Peyer's patch (tissue), 4 donors: ENCODE results near the gene CCNT1. TPM values are rescaled to one million over a fixed set of nuclear protein-coding genes. Genes with fewer than 3 reads are reported as not detected.
"Not testable (repeated sequence)": the region's sequence is repeated elsewhere in the genome, so short reads cannot be mapped to it uniquely, and the experiment has no call there.

Source experiments
- DNase-seq, 3 donors: peaks; one replicate each; pipeline ENCODE4 v3.0.0-alpha.2; 2017 to 2019
- H3K27ac ChIP-seq, 4 donors: fragments of 200-600 bp; sonication (generic); one replicate each; pipeline ENCODE4 v1.5.1; 2016 to 2019
- H3K27me3 ChIP-seq, 2 donors: fragments of 200-600 bp; sonication (generic); one replicate each; pipeline ENCODE4 v1.5.1; 2019
- H3K36me3 ChIP-seq, 3 donors: fragments of 200-600 bp; sonication (generic); one replicate each; pipeline ENCODE4 v1.5.1; 2016 to 2019
- H3K4me1 ChIP-seq, 4 donors: fragments of 200-600 bp; sonication (generic); one replicate each; pipeline ENCODE4 v1.5.1; 2016 to 2019
- H3K4me3 ChIP-seq, 4 donors: fragments of 200-600 bp; sonication (generic); 1 replicate in 3 of 4; 2 replicates in 1 of 4; pipeline ENCODE4 v1.5.1; 2016 to 2019; ENCODE audit warnings: mild to moderate bottlenecking in 1 of 4
- H3K9me3 ChIP-seq, 4 donors: fragments of 200-600 bp; sonication (generic); one replicate each; pipeline ENCODE4 v1.5.1; 2016 to 2019; ENCODE audit warnings: mild to moderate bottlenecking in 1 of 4
- POLR2A ChIP-seq, 2 donors: fragments of 450-650 bp; IDR thresholded peaks; one replicate each; pipeline ENCODE4 v1.5.1; 2017; ENCODE audit warnings: antibody characterized with exemption in 2 of 2, mild to moderate bottlenecking in 2 of 2, moderate library complexity in 2 of 2
- total RNA-seq, 4 donors: library from RNA; depleted of rRNA; stranded (reverse); fragments of >200 nt; gene quantifications; one replicate each; pipeline ENCODE4 v1.1.0, GENCODE V29; 2016
- TF ChIP-seq, protein P1 (sequence below), 6 experiments: fragments of 450-650 bp in 4 of 6; fragments of 200-600 bp in 2 of 6; sonication (generic) in 1 of 6; IDR thresholded peaks; one replicate each; pipeline ENCODE4 v1.5.1; 2017 to 2019; ENCODE audit warnings: antibody characterized with exemption in 6 of 6, mild to moderate bottlenecking in 3 of 6, moderate library complexity in 1 of 6

The CCNT1 gene
- total RNA-seq, 4 donors from 2014 or later: 29.6 to 68.5 (median 42.9) TPM

GRCh38 chr12:48686037-48686595 lies 30.4 kb downstream of the CCNT1 start:
- no peak for TF ChIP-seq POLR2A (IDR thresholded peaks at IDR 0.05)
- TF ChIP-seq, protein P1, sequence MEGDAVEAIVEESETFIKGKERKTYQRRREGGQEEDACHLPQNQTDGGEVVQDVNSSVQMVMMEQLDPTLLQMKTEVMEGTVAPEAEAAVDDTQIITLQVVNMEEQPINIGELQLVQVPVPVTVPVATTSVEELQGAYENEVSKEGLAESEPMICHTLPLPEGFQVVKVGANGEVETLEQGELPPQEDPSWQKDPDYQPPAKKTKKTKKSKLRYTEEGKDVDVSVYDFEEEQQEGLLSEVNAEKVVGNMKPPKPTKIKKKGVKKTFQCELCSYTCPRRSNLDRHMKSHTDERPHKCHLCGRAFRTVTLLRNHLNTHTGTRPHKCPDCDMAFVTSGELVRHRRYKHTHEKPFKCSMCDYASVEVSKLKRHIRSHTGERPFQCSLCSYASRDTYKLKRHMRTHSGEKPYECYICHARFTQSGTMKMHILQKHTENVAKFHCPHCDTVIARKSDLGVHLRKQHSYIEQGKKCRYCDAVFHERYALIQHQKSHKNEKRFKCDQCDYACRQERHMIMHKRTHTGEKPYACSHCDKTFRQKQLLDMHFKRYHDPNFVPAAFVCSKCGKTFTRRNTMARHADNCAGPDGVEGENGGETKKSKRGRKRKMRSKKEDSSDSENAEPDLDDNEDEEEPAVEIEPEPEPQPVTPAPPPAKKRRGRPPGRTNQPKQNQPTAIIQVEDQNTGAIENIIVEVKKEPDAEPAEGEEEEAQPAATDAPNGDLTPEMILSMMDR (IDR thresholded peaks at IDR 0.05): no peak
- peaks cover 0 to 24% (median 0%) of the 10 kb centered on the region in 3 donors for H3K36me3 ChIP-seq

DNA sequence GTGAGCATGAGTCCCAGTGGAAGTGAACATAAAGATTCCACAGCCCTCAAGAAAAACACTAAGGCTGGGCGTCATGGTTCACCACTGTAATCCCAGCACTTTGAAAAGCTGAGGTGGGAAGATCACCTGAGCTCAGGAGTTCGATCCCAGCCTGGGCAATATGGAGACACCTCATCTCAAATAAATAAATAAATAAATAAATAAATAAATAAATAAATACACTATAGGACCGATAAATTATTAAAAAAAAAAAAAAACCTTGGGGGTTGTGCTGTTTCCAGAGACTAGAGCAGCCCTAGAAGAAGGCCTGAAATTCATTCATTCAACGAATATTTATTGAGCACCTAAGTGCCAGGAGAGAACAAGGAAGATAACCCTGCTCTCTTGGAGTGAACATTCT lies 33.0 kb downstream of the CCNT1 start:
- H3K27ac ChIP-seq: no peak overlapping the region
- TF ChIP-seq, protein P1 (IDR thresholded peaks at IDR 0.05): no peak
- no peak for TF ChIP-seq POLR2A (IDR thresholded peaks at IDR 0.05)
- peaks cover 0 to 24% (median 9%) of the 10 kb centered on the region in 4 donors for H3K4me1 ChIP-seq
- no peaks in the 10 kb centered on the region for H3K27me3 ChIP-seq
- no peak for DNase-seq
- H3K4me3 ChIP-seq: no peak overlapping the region
- peaks cover 0 to 10% (median 0%) of the 10 kb centered on the region in 3 donors for H3K36me3 ChIP-seq
- no peaks in the 10 kb centered on the region for H3K9me3 ChIP-seq

More at GRCh38 chr12:48686037-48686595, 30.4 kb downstream of the CCNT1 start:
- Histone ChIP-seq H3K27ac (no peak overlapping the region), H3K4me3 (no peak overlapping the region), H3K9me3 (no peaks in the 10 kb centered on the region), H3K27me3 (no peaks in the 10 kb centered on the region), H3K4me1 (no peaks in the 10 kb centered on the region)
- DNase-seq: no peak

- H3K27ac ChIP-seq: peak overlapping the region in 2 of 4 donors; percentile 91 to 94
- peaks cover 0 to 28% (median 9%) of the 10 kb centered on the region in 4 donors for H3K4me1 ChIP-seq
- no peaks in the 10 kb centered on the region for H3K9me3 ChIP-seq
- H3K27me3 ChIP-seq: no peaks in the 10 kb centered on the region
- H3K4me3 ChIP-seq: peak overlapping the region; percentile 66 to 98 (median 96)
- peaks cover 0 to 16% (median 0%) of the 10 kb centered on the region in 3 donors for H3K36me3 ChIP-seq
- no peak for TF ChIP-seq POLR2A (IDR thresholded peaks at IDR 0.05)
- TF ChIP-seq, protein P1 (IDR thresholded peaks at IDR 0.05): no peak
- no peak for DNase-seq
These were observed 33.6 kb downstream of the CCNT1 start for GRCh38 chr12:48682927-48683326.

DNA sequence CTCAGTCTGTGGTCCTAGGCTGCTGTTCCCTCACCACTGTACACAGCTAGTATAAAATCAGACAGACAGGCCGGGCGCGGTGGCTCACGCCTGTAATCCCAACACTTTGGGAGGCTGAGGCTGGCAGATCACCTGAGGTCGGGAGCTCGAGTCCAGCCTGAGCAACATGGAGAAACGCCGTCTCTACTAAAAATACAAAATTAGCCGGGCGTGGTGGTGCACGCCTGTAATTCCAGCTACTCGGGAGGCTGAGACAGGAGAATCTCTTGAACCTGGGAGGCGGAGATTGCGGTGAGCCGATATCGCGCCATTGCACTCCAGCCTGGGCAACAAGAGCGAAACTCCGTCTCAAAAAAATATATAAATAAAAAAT lies 34.0 kb downstream of the CCNT1 start:
- Histone ChIP-seq H3K36me3 (peaks cover 0 to 18% (median 0%) of the 10 kb centered on the region in 3 donors), H3K27ac (peak overlapping the region; percentile 91 to 94 (median 92)), H3K4me3 (peak overlapping the region; percentile 66 to 98 (median 96)), H3K4me1 (peaks cover 0 to 28% (median 9%) of the 10 kb centered on the region in 4 donors)
- DNase-seq, H3K9me3 ChIP-seq, H3K27me3 ChIP-seq: not testable (repeated sequence)

DNA sequence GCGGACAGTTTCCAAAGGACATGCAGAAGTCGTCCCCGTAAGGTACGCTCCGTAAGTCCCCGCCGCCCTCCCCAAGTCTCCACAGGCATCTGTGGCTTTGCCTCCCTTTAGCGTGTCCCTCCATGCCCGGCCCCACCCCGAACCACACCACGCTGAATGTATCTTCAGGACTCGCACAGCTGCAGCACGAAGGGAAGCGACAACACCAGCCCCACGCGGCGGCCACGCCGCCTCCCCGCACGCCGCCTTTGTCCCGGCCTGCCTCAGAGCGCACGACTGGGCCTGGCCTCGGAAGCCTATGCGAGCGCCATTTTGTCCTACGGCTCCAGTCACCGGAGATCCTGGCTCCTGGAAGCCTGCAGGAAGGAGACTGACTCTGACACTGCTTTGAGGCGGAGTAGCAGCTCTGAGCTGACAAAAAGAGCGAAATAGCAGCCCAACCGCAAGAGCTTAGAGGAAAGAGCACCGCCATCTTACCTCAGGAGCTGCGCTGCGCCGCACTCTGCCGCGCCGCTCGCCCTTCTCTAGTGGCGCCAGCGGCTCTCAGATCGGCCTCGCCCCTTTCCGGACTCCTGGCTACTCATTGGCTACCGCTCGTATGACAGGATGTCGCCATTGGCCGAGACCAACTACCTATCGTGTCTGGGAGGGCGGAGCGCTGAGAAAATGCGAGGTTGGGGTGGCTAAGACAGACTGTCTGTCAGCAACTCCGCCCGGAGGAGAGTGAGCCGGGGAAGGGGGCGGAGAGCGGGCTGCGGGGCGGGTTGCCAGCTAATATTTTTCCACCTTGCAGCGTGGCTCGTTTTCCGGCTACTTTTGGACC lies 34.6 kb downstream of the CCNT1 start, which contains the start of gene KANSL2:
TSS of gene KANSL2 (minus strand) at position 529 of the 823 bp plus-strand sequence. CDS start 606 bp downstream, outside the sequence.
- no peaks in the 10 kb centered on the region for H3K9me3 ChIP-seq
- peaks cover 0 to 24% (median 0%) of the 10 kb centered on the region in 3 donors for H3K36me3 ChIP-seq
- peak within 1 kb of the TSS; percentile 66 to 98 (median 96) for H3K4me3 ChIP-seq
- no peaks in the 10 kb centered on the region for H3K27me3 ChIP-seq
- peak; percentile 97 to 99 (median 98) for DNase-seq
- peak within 1 kb of the TSS; percentile 91 to 94 (median 92) for H3K27ac ChIP-seq
- peak; percentile 99 for TF ChIP-seq POLR2A (IDR thresholded peaks at IDR 0.05)
- TF ChIP-seq, protein P1 (IDR thresholded peaks at IDR 0.05): peak in 2 of 6 experiments; percentile 12 to 16
- H3K4me1 ChIP-seq: peaks cover 0 to 33% (median 9%) of the 10 kb centered on the region in 4 donors

DNA sequence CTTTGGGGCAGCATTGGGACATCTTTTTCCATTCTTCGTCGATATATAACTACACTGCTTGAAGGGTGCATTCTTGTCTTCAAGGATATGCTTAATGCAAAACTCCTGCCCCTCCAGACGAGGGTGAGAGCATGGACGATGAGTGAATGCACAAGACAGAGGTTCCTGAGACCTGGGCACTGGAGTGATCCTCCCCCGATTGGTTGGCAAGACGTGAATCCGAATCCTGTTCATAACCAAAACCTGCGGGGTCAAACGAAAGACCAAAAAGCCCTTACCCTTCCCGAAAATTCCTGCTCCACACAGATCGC lies 35.2 kb downstream of the CCNT1 start:
- peak overlapping the region; percentile 91 to 94 (median 92) for H3K27ac ChIP-seq

More for the DNA sequence above, 35.2 kb downstream of the CCNT1 start:
- Histone ChIP-seq H3K4me1 (peaks cover 0 to 35% (median 9%) of the 10 kb centered on the region in 4 donors), H3K27me3 (no peaks in the 10 kb centered on the region), H3K4me3 (peak overlapping the region; percentile 66 to 98 (median 96)), H3K9me3 (no peaks in the 10 kb centered on the region), H3K36me3 (peaks cover 0 to 30% (median 0%) of the 10 kb centered on the region in 3 donors)
- no peak for DNase-seq
- TF ChIP-seq POLR2A (IDR thresholded peaks at IDR 0.05): no peak
- TF ChIP-seq, protein P1 (IDR thresholded peaks at IDR 0.05): no peak
